Measurements from ENCODE around the gene NEFH.

NEFH gene

GRCh38 chr22:29503811-29504372 is 23.9 kb downstream of the NEFH start:
- no peak for DNase-seq

DNA sequence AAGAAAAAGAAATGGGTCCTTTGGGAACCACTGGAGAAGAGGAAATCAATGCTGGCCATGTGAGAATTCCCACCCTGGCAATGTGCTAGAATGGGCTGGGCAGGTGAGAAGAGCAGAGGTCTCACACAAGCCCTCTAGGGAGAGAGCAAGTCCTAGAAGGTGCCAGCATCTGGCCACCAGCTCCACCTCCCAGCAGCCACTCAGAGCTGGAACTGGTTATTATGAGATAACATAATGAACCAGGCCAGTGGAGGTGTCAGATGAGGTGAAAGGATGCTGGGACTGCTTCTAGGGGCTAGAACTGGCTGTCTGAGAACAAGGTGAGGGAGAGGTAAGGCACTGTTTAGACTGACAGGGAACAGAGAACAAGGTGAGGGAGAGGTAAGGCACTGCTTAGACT is 29.3 kb downstream of the NEFH start:
- DNase-seq: no peak

GRCh38 chr22:29509815-29510214 is 29.8 kb downstream of the NEFH start:
- no peak for DNase-seq

DNA sequence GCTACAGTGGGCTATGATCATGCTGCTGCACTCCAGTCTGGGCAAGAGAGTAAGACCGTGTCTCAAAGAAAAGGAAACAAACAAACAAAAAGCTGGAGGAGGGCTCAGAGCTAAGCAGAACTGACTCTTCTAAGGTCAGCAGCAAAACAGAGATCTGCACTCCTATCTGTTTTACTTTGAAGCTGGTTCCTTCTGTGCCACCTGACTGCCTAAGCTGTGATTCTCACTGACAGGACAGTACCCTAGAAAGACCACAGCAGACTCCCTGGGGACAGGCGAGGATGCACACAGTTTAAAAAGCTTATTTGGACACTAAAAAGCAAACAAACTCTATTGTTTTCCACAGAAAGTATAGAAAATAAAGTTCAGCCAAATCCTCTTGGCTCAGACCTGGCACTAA is 30.5 kb downstream of the NEFH start:
- no peak for DNase-seq

DNA sequence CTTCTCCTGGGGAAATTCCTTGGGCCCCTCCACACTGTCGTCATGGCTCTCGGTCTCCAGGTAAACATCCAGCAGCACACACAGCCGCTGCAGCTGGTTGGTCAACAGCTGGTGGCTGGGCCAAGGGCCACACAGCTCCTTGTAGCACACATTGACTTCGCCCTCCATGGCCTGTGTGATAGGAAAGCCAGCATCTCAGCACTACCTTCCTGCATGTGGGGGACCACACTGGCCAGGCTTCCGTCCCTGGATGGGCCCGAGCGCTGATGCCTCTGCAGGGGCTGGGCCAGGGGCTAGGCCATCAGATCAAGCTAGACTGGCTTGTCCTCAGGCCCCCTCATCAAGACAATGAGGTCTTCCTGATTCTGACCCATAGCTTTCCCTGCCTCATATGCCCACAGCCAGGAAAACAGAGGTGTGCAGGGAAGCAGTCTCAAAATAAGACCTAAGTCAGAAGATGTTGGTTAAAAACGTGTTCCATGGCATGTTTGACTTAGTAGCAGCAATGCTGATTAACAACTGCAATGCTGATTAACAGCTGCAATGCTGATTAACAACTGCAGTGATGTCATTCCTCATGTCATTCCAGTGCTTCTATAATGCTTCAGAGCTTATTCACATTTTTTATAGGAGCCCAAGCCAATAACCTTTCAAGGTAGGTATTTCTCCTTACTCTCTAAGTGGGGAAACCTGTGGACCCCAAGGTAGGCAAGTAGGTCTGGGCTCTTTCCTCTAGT is 31.3 kb downstream of the NEFH start:
- no peak for DNase-seq

DNA sequence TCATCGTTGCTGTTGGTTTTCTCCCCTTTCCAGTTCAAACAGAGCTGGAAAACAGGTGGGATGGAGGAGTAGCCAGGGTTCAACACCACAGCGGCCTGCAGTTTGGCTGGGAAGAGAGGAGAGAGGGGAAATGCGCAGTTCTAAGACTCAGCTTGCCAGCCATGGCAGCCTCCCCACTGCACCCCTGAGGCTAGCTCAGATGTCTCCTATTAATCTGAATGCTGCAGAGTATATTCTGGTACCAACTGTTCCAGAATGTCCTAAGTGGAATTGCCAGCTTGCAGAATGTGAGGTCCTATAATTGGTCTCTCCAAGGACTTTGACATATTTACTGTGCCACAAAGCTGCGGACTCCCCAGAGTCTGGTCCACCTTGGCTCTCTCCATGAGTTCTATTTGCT is 32.0 kb downstream of the NEFH start:
- DNase-seq: no peak

- DNase-seq: no peak
These were observed 37.3 kb downstream of the NEFH start for GRCh38 chr22:29517215-29517908.

DNA sequence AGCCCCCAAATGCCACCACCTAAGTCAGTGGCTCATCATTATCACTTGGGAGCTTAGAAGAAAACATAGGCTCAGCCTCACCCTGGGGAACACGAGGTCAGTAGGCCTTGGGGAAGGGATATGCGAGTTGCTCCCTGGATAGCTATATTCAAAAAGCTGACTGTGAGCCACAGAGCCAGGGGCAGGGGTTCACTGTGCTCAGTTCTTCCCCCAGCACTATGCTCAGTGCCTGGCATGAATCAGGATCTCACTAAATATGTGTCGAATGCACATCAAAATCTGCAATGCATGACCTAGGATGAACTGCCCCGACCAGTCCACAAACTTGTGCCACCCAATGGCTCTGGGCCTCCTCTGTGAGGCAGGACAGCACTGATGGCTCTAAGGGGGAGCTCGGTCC is 38.4 kb downstream of the NEFH start:
- no peak for DNase-seq

DNA sequence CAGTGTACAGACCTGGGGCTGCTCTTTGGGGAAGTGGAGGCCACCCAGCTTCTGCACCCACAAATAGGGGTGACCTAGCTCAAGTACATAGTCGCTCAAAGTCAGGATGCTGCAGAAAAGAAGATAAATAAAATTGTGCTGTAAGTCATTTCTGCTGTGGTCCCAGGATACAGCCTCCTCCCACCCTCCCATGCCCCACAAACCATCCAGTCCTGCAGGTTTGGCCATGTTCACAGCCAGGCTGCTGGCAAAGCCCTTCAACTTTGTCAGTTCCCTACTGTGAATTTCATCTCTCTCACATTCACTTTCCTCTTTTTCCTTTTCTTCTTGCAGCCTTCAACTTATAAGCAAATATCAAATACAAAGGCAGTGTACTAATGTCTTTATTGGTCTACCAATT is 40.0 kb downstream of the NEFH start:
- no peak for DNase-seq

- no peak for DNase-seq
These were observed 40.8 kb downstream of the NEFH start for GRCh38 chr22:29520851-29521250.

- no peak for DNase-seq
These were observed 41.5 kb downstream of the NEFH start for GRCh38 chr22:29521526-29521925.

GRCh38 chr22:29523761-29524160 is 43.7 kb downstream of the NEFH start:
- DNase-seq: no peak

- no peak for DNase-seq
These were observed 44.6 kb downstream of the NEFH start for GRCh38 chr22:29524442-29525191.

DNA sequence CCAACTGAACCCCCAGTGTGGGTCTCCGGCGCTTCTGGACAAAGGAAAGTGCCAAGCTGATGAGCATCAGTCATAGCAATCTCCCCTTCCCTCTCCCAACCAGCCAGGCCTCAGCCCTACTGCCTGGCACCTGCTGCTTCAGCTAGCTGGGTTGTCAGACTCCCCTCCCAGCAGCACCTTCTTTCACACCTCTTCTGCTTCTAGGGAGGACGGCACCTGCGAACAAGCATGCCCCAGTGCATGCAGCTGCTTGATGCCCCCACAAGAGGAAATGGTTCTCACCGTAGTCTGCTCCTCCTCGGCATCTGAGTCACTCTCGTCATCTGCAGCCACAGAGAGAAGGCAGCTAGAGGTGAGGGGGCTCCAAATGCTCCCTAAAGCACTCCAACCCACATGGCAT is 48.1 kb downstream of the NEFH start:
- no peak for DNase-seq

DNA sequence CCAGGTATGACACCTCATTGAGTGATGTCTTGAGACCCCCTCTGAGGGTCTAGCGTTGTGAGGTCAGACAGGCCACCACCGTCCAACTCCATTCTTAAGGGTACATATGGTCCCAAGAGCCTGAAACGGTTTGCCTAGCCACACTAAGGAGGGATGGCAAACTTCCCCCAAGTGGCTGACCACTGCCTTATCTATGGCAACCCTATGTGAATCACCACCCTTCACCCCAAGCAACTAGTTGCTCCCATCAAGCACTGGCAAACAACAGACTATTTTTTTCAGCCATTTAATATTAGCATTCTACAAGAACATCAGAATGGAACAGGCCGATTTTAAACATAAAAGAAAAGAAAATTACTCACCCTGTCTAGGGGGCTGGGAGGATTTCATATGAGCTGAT is 50.7 kb downstream of the NEFH start:
- no peak for DNase-seq

DNA sequence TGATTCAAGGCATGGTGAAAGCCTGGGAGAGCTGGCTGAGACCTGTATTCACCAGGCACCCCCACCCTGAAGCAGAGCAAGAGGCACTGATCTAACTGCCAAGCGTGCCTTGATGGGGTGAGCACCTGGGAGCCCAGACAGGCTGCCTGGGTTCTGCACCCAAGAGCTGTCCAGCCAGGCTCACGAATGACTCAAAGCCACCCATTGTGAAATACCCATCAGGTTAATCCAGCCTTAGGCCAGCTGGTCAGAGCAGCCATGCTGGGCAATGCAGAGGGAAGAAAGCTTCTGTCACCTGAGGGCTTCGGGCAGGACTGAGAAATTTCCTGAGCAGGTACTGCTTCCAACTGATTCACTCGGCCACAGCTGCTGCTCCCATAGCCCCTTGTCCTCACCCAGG is 51.4 kb downstream of the NEFH start:
- DNase-seq: no peak

- no peak for DNase-seq
These were observed 56.4 kb downstream of the NEFH start for GRCh38 chr22:29536411-29536810.

GRCh38 chr22:29539105-29539504 is 59.1 kb downstream of the NEFH start:
- DNase-seq: no peak
